H1 (cell line): ENCODE results near the gene PTBP3. TPM values are rescaled to one million over a fixed set of nuclear protein-coding genes. Genes with fewer than 3 reads are reported as not detected.
"Not testable (repeated sequence)": the region's sequence is repeated elsewhere in the genome, so short reads cannot be mapped to it uniquely, and the experiment has no call there.

Source experiments
- CTCF ChIA-PET: fragments of 300-600 bp; sonication (Branson Sonifier 250); formaldehyde crosslinking; loops from one replicate; lab custom pipeline; 2021; ENCODE audit not compliant: partially characterized antibody; lab: Charles Lee
- POLR2A ChIA-PET: fragments of 300-600 bp; sonication (Branson Sonifier 250); formaldehyde crosslinking; loops from one replicate; lab custom pipeline; 2021; ENCODE audit warnings: inconsistent platforms; ENCODE audit not compliant: partially characterized antibody; lab: Charles Lee
- DNase-seq, 2 experiments: peaks; one replicate each; pipeline versions ENCODE4 v3.0.0 to v3.0.0-alpha.2; 2010 to 2022; ENCODE audit warnings: low spot score in 2 of 2, low read depth in 1 of 2, mixed read lengths in 1 of 2
- FAIRE-seq: peaks from 2 replicates; lab custom pipeline; 2011; peaks lifted over from hg19 to GRCh38; lab: Jason Lieb, UNC
- H2AFZ ChIP-seq: 2 replicates; pipeline ENCODE4 v1.8.1; 2012; ENCODE audit warnings: low read length, inconsistent platforms
- H2AK5ac ChIP-seq: 2 replicates; pipeline ENCODE4 v1.6.1; 2013; ENCODE audit warnings: low read depth, low read length
- H2BK120ac ChIP-seq: replicated peaks from 2 replicates; pipeline ENCODE3; 2013; ENCODE audit warnings: low read depth, low read length, inconsistent platforms
- H2BK12ac ChIP-seq: 2 replicates; pipeline ENCODE4 v1.6.1; 2013; ENCODE audit warnings: low read depth, low read length
- H2BK15ac ChIP-seq: 2 replicates; pipeline ENCODE4 v1.6.1; 2013; ENCODE audit warnings: low read length
- H2BK20ac ChIP-seq: 2 replicates; pipeline ENCODE4 v1.6.1; 2013; ENCODE audit warnings: low read length
- H2BK5ac ChIP-seq: 2 replicates; pipeline ENCODE4 v1.6.1; 2013; ENCODE audit warnings: low read depth, low read length
- H3K14ac ChIP-seq: 2 replicates; pipeline ENCODE4 v1.6.1; 2013; ENCODE audit warnings: inconsistent platforms; ENCODE audit not compliant: insufficient read length
- H3K18ac ChIP-seq: 2 replicates; pipeline ENCODE4 v1.6.1; 2013; ENCODE audit warnings: low read length; ENCODE audit errors: extremely low read depth
- H3K23ac ChIP-seq: 2 replicates; pipeline ENCODE4 v1.6.1; 2013; ENCODE audit warnings: inconsistent platforms; ENCODE audit not compliant: insufficient read length
- H3K23me2 ChIP-seq: 2 replicates; pipeline ENCODE4 v1.6.1; 2013; ENCODE audit warnings: low read depth, low read length
- H3K27ac ChIP-seq: 2 replicates; pipeline ENCODE4 v1.6.1; 2011; ENCODE audit warnings: low read depth, low read length, inconsistent platforms
- H3K27me3 ChIP-seq, 4 experiments: replicated peaks in 1 of 4; 1 replicate in 1 of 4; 2 replicates in 3 of 4; pipeline versions ENCODE4 v1.6.1 to v1.8.1; 2011 to 2013; ENCODE audit warnings: low read length in 3 of 4, mild to moderate bottlenecking in 3 of 4, inconsistent platforms in 2 of 4, mixed read lengths in 2 of 4, moderate library complexity in 1 of 4; ENCODE audit not compliant: control insufficient read depth in 3 of 4, insufficient read depth in 3 of 4; ENCODE audit errors: extremely low read depth in 1 of 4
- H3K36me3 ChIP-seq, 4 experiments: 2 replicates each; pipeline versions ENCODE4 v1.6.1 to v1.8.1; 2011 to 2013; ENCODE audit warnings: mild to moderate bottlenecking in 4 of 4, low read length in 3 of 4, moderate library complexity in 2 of 4, control low read depth in 1 of 4, inconsistent platforms in 1 of 4; ENCODE audit not compliant: insufficient read depth in 4 of 4, control insufficient read depth in 2 of 4
- H3K4ac ChIP-seq: replicated peaks from 2 replicates; pipeline ENCODE3; 2013; ENCODE audit warnings: low read length, low read depth, mixed read lengths, inconsistent platforms; ENCODE audit not compliant: insufficient read length
- H3K4me1 ChIP-seq, 4 experiments: replicated peaks in 1 of 4; 1 replicate in 1 of 4; 2 replicates in 3 of 4; pipeline versions ENCODE4 v1.6.1 to v1.8.1; 2011 to 2013; ENCODE audit warnings: low read length in 3 of 4, inconsistent platforms in 2 of 4, mixed read lengths in 1 of 4; ENCODE audit not compliant: insufficient read depth in 4 of 4, control insufficient read depth in 3 of 4
- H3K4me2 ChIP-seq, 2 experiments: 2 replicates each; pipeline versions ENCODE4 v1.6.1 to v1.8.1; 2011 to 2013; ENCODE audit warnings: low read depth in 2 of 2, low read length in 2 of 2, control low read depth in 1 of 2, inconsistent platforms in 1 of 2, mild to moderate bottlenecking in 1 of 2; ENCODE audit not compliant: insufficient read depth in 1 of 2
- H3K4me3 ChIP-seq, 4 experiments: fragments of 200-600, 300-600 bp in 1 of 4; sonication (generic), shearing (Covaris generic), sonication (Bioruptor Twin) in 1 of 4; 2 replicates each; pipeline versions ENCODE4 v1.5.1 to v1.8.1; 2011 to 2016; ENCODE audit warnings: low read length in 4 of 4, low read depth in 3 of 4, control low read depth in 2 of 4, inconsistent platforms in 2 of 4, mild to moderate bottlenecking in 2 of 4, mixed read lengths in 1 of 4, moderate library complexity in 1 of 4; ENCODE audit not compliant: insufficient read depth in 2 of 4; ENCODE audit errors: extremely low read depth in 1 of 4
- H3K56ac ChIP-seq: replicated peaks from 2 replicates; pipeline ENCODE3; 2013; ENCODE audit warnings: low read depth, mild to moderate bottlenecking, mixed read lengths, low read length, inconsistent platforms; ENCODE audit not compliant: insufficient read length
- H3K79me1 ChIP-seq: 2 replicates; pipeline ENCODE4 v1.6.1; 2013; ENCODE audit warnings: low read depth, low read length, control low read depth
- H3K79me2 ChIP-seq, 2 experiments: 2 replicates each; pipeline versions ENCODE4 v1.6.1 to v1.8.1; 2012 to 2013; ENCODE audit warnings: low read length in 2 of 2, mild to moderate bottlenecking in 2 of 2, inconsistent platforms in 1 of 2; ENCODE audit not compliant: insufficient read depth in 2 of 2, control insufficient read depth in 1 of 2
- H3K9ac ChIP-seq, 4 experiments: replicated peaks in 1 of 4; 1 replicate in 1 of 4; 2 replicates in 3 of 4; pipeline versions ENCODE4 v1.6.1 to v1.8.1; 2011 to 2013; ENCODE audit warnings: low read depth in 3 of 4, low read length in 3 of 4, control low read depth in 2 of 4, mild to moderate bottlenecking in 2 of 4, moderate library complexity in 2 of 4, inconsistent platforms in 1 of 4; ENCODE audit errors: extremely low read depth in 1 of 4
- H3K9me3 ChIP-seq, 2 experiments: 2 replicates each; pipeline versions ENCODE4 v1.6.1 to v1.8.1; 2012 to 2013; ENCODE audit warnings: mild to moderate bottlenecking in 2 of 2, moderate library complexity in 2 of 2, control low read depth in 1 of 2, inconsistent platforms in 1 of 2, low read depth in 1 of 2, low read length in 1 of 2, mixed read lengths in 1 of 2; ENCODE audit not compliant: insufficient read depth in 2 of 2
- H4K20me1 ChIP-seq, 2 experiments: replicated peaks in 1 of 2; 2 replicates each; pipeline versions ENCODE3 to v1.8.1; 2011 to 2013; ENCODE audit warnings: inconsistent platforms in 2 of 2, low read length in 2 of 2, mild to moderate bottlenecking in 1 of 2; ENCODE audit not compliant: insufficient read depth in 2 of 2, control insufficient read depth in 1 of 2
- H4K5ac ChIP-seq: 2 replicates; pipeline ENCODE4 v1.6.1; 2013; ENCODE audit warnings: low read length, low read depth, mixed read lengths, inconsistent platforms; ENCODE audit not compliant: insufficient read length
- H4K8ac ChIP-seq: 2 replicates; pipeline ENCODE4 v1.8.0; 2013; ENCODE audit warnings: mild to moderate bottlenecking, moderate library complexity, low read length, inconsistent platforms; ENCODE audit not compliant: insufficient read depth; ENCODE audit errors: extremely low read depth
- H4K91ac ChIP-seq: replicated peaks from 2 replicates; pipeline ENCODE3; 2013; ENCODE audit warnings: low read length, mixed read lengths, inconsistent platforms; ENCODE audit not compliant: insufficient read length
- PHF8 ChIP-seq: fragments of 200-600 bp; sonication (generic); conservative IDR thresholded peaks from 2 replicates; pipeline ENCODE4 v1.7.1; 2012; ENCODE audit warnings: low read depth, mild to moderate bottlenecking, inconsistent platforms, low read length, moderate library complexity
- POLR2A ChIP-seq, 2 experiments: IDR thresholded peaks; 1 replicate in 1 of 2; 2 replicates in 1 of 2; pipeline ENCODE4 v1.6.1; 2011; ENCODE audit warnings: low read depth in 2 of 2, low read length in 2 of 2, mild to moderate bottlenecking in 2 of 2; ENCODE audit errors: control extremely low read depth in 1 of 2
- WGBS, 2 experiments: shearing (Covaris generic) in 1 of 2; methylation state at CpG; one replicate each; pipeline versions ENCODE4 v1.1.6 to v1.1.7; 2013 to 2015; ENCODE audit warnings: low lambda C conversion rate in 2 of 2, mixed read lengths in 2 of 2, inconsistent platforms in 1 of 2, low coverage in 1 of 2, missing lambda C conversion rate in 1 of 2; ENCODE audit not compliant: insufficient replicate concordance in 2 of 2, insufficient coverage in 1 of 2, insufficient read length in 1 of 2; ENCODE audit errors: extremely low coverage in 1 of 2, missing lambda C conversion rate in 1 of 2; 5-methylcytosine and 5-hydroxymethylcytosine counted together
- polyA plus RNA-seq, 7 experiments: library from polyadenylated mRNA; depleted of rRNA in 3 of 7; stranded (reverse) in 5 of 7; unstranded in 2 of 7; fragments of >200 nt in 5 of 7; fragments of 200-250 nt in 2 of 7; gene quantifications; 1 replicate in 5 of 7; 2 replicates in 1 of 7; 4 replicates in 1 of 7; pipeline versions ENCODE4 v1.2.1 to v1.2.3, GENCODE V29; 2011 to 2013; ENCODE audit warnings: missing spikeins in 2 of 7, mixed read lengths in 2 of 7
- total RNA-seq: library from RNA; stranded (reverse); fragmentation: NEBNext Ultra II Directional; extraction: Animal tissue kit (Norgen Biotek cat#: 25700); gene quantifications from 2 replicates; pipeline ENCODE4 v1.2.1, GENCODE V29; 2021

PTBP3 gene
- total and polyA plus RNA-seq, 2 of the 8 experiments (the other 6 are each of a cell fraction or from before 2014, with no cell fraction given) = 51.0 to 124 TPM

GRCh38 chr9:112268413-112268812 lies 65.0 kb downstream of the PTBP3 start (continued):
- TF ChIP-seq PHF8 (no peak), POLR2A (IDR thresholded peaks at IDR 0.05; ENCODE audit: control extremely low read depth in 1 of 2, low read depth in 2 of 2, low read length in 2 of 2) (no peak)
- TF ChIP-seq, all 59 proteins: peak for 0

GRCh38 chr9:112267086-112267485 lies 66.3 kb downstream of the PTBP3 start:
- not testable (repeated sequence) for H3K18ac ChIP-seq, H3K56ac ChIP-seq, H3K79me1 ChIP-seq, H3K14ac ChIP-seq, H3K4me1 ChIP-seq, H3K4ac ChIP-seq, H2AK5ac ChIP-seq, H4K5ac ChIP-seq, H3K9me3 ChIP-seq, H2BK5ac ChIP-seq, H4K91ac ChIP-seq, H3K36me3 ChIP-seq, H4K20me1 ChIP-seq, FAIRE-seq, H3K23me2 ChIP-seq, H2AFZ ChIP-seq, H3K4me3 ChIP-seq, H2BK15ac ChIP-seq, H3K27ac ChIP-seq, H3K9ac ChIP-seq, H3K23ac ChIP-seq, H2BK120ac ChIP-seq, H2BK20ac ChIP-seq, H3K79me2 ChIP-seq, H4K8ac ChIP-seq, H3K4me2 ChIP-seq, H2BK12ac ChIP-seq, DNase-seq, H3K27me3 ChIP-seq
- POLR2A ChIA-PET = interaction anchor here (0.6 kb wide), 1 partner anchor 29 kb away, joined by 3 read pairs; no protein-coding TSS in a partner anchor
- WGBS, 2 experiments = 87% methylated on average over 13 of the region's 16 CpGs; no CpG with 5 or more reads in 1 of the 2 experiments
- CTCF ChIA-PET = interaction anchor here (0.7 kb wide), 2 partner anchors 22 to 63 kb away, joined by 3 to 4 read pairs; no protein-coding TSS in a partner anchor
